ENCODE measurements around the gene BPIFB6. TPM values are rescaled to one million over a fixed set of nuclear protein-coding genes. Genes with fewer than 3 reads are reported as not detected.

The BPIFB6 gene
- total RNA-seq, 1 experiment from 2014 or later = not detected

DNA sequence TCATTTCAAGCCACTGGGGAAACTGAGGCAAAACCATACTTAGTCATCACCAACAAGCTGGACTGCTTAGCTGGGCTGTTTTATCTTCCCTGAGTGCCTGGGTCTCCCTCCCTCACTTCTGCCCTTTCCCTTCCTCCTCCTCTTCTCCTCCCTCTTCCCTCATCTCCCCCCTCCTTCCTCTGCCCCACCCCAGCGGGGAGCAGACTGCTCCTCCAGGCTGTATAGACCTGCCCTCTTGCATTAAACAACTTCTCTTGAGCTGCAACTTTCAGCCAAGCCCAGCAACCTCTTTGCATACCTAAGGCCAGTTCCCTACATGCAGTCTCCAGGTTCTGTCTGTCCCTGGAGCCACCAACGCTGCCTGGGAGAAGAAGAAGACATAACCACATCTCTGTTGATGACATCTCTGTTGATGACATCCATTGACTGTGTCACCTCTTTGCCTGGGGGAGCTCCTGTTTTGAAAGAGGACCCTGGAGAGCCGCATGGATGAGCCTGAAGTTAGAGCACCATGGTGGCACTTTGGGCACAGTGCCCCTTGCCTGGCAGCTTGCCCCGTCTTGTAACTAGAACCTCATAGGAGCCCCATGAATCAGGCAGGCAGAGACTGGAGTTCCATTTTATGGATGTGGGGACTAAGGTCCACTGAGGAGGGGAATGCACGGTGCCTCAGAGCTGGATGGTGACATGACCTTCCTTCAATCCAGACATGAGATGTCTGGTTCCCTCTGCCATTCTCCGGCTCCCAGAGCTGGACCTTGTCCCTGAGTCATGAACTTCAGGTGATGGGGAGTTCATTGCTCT is 7.8 kb upstream of the BPIFB6 start:
- in situ Hi-C loops (cut with HindIII; ENCODE audit: low pct_unique_long_range_greater_than_20kb, low sequenced_read_pairs) = no loop called here
- no peak for DNase-seq (ENCODE audit: low read depth, low spot score)

DNA sequence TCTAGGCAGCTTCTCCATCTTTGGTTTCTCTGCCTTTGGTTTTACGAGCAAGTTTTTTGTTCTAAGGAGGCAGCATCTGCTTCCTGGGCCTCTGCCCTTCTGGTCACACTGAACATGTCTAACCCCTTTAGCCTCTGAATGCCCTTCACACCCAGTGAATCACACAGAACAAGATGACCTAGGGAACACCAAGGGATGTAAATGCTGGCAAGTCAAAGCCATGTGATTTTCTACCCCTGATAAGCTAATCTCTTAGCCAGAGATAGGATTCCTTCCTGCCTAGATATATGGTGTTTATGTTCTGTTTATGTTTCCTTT is 7.2 kb upstream of the BPIFB6 start:
- in situ Hi-C loops (cut with HindIII; ENCODE audit: low pct_unique_long_range_greater_than_20kb, low sequenced_read_pairs) = no loop called here
- DNase-seq (ENCODE audit: low read depth, low spot score) = no peak

DNA sequence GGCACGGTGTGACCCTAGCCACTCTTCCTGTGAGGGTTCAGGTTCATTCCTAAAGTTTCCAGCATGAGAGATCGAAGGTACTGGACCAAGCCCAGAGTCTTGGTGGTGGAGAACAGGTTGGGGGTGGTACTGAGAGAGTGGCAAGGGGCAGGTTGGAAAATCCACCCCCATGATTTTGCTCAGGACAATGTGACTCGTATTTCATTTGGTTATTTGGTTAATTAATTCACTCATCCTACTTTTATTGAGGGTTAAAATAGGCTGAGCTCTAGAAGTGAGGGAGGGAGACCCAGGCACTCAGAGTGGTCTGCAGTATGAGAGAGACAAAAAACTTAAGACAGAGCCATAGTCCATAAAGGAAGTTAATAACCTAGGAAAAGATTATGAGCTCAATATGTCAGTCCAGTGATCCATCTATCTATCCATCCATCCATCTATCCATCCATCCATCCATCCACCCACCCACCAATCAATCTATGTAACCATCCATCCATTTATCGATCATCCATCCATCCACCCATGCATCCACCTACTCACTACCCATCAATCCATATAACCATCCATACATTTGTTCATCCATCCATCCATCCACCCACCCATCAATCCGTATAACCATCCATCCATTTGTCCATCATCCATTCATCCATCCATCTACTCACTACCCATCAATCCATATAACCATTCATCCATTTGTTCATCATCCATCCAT is 6.7 kb upstream of the BPIFB6 start:
- no peak for DNase-seq (ENCODE audit: low read depth, low spot score)
- in situ Hi-C loops (cut with HindIII; ENCODE audit: low pct_unique_long_range_greater_than_20kb, low sequenced_read_pairs) = no loop called here

DNA sequence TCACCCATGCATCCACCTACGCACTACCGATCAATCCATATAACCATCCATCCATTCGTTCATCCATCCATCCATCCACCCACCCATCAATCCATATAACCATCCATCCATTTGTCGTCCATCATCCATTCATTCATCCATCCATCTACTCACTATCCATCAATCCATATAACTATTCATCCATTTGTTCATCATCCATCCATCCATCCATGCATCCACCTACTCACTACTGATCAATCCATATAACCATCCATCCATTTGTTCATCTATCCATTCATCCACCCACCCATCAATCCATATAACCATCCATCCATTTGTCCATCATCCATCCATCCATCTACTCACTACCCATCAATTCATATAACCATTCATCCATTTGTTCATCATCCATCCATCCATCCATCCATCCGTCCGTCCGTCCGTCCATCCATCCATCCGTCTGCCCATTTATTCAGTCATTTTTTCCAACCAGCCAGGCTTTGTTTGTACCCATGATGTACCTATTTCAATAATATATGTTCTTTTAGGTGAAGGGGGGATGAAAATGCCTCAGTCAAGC is 6.1 kb upstream of the BPIFB6 start:
- DNase-seq (ENCODE audit: low read depth, low spot score) = no peak
- in situ Hi-C loops (cut with HindIII; ENCODE audit: low pct_unique_long_range_greater_than_20kb, low sequenced_read_pairs) = no loop called here

DNA sequence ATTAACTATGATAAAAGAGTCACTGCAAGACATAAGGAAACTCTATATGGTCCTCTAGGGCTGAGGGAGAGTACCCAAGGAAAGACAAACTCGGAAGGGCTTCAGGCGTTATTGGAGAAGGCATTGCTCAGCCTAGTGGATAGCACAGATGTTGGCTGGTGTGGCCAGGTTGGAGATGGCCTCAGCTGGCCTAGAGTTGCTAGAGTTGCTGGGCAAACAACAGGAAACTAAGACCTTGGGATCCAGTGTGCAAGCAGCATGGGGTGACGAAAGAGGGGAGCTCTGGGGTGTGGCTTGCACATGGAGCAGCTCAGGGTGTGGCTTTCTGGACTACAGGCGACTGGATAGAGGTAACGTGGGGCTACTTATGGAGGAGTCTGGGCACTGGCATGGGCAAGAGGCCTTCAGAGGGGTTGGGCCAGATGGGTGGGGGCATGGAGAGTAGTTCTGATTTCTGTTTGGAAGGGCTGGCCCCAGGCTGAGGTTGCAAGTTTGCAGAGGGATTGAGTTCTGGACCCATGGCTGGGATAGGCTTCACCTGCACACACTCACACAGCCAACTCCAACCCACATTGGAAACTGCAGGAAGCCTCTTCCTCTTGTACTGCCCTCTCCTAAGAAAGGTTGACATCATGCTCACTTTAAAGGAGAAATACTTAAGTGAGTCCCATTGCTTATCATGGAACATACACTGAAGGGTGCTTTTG is 5.2 kb upstream of the BPIFB6 start:
- DNase-seq (ENCODE audit: low read depth, low spot score) = no peak
- in situ Hi-C loops (cut with HindIII; ENCODE audit: low pct_unique_long_range_greater_than_20kb, low sequenced_read_pairs) = no loop called here

GRCh38 chr20:33026779-33027759 is 4.4 kb upstream of the BPIFB6 start:
- no peak for DNase-seq (ENCODE audit: low read depth, low spot score)
- in situ Hi-C loops (cut with HindIII; ENCODE audit: low pct_unique_long_range_greater_than_20kb, low sequenced_read_pairs) = no loop called here

DNA sequence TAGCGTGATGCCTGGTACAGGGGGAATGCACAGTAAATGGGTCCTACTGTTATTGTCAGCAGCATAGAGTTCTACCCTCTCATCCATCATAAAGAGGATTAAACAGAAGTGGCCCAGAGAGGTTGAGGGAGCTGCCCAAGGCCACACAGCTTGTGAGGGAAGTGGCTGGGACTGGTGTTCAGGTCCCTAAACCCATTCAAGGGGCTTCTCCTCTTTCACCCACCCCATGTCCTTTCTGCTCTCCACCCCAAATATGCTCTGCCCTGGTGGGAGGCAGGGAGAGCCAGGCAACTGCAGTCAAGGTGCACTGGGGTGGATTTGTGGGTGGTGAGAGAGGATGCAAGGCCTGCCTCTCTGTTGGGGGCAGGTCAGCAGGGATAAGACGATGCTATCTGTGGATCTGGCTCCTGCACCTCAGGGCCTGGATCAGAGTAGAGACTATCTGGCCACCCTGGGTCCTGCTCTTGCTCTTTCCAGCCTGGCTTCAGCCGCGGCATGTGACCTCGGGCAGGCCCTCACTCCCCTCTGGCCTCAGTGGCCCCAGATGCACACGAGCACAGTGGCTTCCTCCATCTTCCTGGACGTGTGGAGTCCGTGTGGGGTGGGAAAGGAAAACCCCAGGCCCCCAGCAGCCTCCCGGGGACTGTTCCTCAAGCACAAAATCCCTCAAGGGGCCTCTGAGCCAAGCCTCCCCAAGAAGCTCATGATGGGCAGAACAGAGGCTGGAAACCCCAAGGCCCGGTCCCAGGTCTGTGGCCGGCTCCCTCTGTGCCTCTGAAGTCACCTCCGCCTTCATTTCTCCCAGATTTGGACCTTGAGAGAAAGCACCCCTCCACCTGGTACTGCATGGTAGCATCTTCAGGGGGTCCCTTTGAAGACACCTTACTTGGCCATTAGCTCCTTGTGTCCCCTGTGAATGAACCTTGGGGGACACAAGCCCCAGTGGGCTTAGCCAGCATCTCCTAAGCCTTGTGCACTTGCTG is 3.4 kb upstream of the BPIFB6 start:
- no peak for DNase-seq (ENCODE audit: low read depth, low spot score)
- in situ Hi-C loops (cut with HindIII; ENCODE audit: low pct_unique_long_range_greater_than_20kb, low sequenced_read_pairs) = no loop called here

- DNase-seq (ENCODE audit: low read depth, low spot score) = no peak
- in situ Hi-C loops (cut with HindIII; ENCODE audit: low pct_unique_long_range_greater_than_20kb, low sequenced_read_pairs) = no loop called here
Measured at GRCh38 chr20:33028875-33029274, 2.6 kb upstream of the BPIFB6 start.

DNA sequence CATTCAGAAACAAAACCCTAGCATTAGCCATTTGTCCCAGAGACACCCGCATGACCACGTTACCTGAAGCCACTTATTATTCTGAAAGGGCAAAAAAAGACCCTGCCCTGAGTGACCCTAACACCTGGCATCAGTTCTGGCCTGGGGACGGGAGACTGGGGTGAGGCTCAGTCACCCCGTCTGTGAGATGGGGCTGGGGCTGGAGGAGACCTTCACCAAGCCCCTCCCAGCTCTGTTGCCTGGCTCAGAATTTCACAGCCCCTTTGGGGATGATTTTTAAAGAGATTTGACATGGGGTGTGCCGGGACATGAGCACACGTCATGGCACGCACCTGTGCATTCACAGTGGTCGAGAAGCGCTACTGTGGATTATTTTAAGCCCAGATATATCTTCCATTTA is 1.4 kb upstream of the BPIFB6 start:
- no peak for DNase-seq (ENCODE audit: low read depth, low spot score)
- in situ Hi-C loops (cut with HindIII; ENCODE audit: low pct_unique_long_range_greater_than_20kb, low sequenced_read_pairs) = no loop called here

DNA sequence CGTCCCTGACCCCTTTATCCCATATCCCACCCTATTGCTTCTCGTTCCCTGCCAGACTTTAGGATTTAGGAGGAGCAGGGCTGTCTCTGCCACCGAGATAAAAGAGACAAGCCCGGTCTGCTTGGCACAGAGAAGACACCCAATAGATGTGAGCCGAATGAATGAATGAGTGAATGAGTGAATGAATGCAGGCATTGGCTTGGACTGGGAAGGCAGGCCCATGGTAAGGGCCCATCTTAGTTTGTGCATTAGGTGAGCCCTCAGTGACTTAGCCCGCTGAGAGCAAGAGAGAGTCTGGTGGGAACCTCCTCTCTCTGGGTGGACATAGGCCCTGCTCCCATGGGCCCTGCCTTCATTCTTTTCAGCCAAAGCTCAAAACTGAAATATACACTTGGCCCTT is 879 bp upstream of the BPIFB6 start:
- in situ Hi-C loops (cut with HindIII; ENCODE audit: low pct_unique_long_range_greater_than_20kb, low sequenced_read_pairs) = no loop called here
- no peak for DNase-seq (ENCODE audit: low read depth, low spot score)

DNA sequence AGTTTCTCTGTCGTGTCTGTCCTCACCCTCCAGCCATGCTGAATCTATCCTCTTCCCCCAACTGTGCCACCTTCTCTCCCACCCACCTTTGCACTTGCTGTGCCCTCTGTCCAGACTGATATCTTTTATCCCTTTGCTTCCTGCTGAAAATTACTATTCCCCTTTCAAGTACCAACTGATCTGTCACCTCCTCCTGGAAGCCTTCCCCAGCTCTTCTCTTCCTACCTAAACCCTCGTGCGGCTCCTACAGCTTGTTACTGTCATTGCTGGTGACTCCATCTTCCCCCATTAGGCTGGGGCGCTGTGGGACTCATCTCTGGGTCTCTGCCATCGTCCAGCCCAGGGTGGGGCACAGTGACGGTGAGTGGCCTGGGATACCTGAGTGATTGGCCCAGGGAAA is 1.1 kb downstream of the BPIFB6 start:
- DNase-seq (ENCODE audit: low read depth, low spot score) = no peak
- in situ Hi-C loops (cut with HindIII; ENCODE audit: low pct_unique_long_range_greater_than_20kb, low sequenced_read_pairs) = no loop called here

DNA sequence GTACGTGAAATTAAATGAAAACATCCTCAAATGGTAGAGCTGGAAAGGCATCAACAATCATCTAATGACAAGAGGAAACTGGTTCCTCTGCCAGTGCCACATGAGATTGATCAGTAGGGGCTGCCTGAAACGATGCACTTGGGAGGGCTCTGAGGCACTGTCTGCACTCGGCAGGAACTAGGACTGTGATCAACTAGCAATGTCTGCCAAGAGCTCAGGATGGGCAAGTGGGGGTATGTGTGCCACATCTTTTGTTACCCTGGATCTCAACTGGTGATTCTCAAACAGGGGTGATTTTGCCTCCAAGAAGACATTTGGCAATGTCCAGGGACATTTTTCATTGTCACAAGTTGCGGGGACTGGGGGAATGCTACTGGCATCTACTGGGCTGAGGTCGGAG is 1.9 kb downstream of the BPIFB6 start:
- no peak for DNase-seq (ENCODE audit: low read depth, low spot score)
- in situ Hi-C loops (cut with HindIII; ENCODE audit: low pct_unique_long_range_greater_than_20kb, low sequenced_read_pairs) = no loop called here

DNA sequence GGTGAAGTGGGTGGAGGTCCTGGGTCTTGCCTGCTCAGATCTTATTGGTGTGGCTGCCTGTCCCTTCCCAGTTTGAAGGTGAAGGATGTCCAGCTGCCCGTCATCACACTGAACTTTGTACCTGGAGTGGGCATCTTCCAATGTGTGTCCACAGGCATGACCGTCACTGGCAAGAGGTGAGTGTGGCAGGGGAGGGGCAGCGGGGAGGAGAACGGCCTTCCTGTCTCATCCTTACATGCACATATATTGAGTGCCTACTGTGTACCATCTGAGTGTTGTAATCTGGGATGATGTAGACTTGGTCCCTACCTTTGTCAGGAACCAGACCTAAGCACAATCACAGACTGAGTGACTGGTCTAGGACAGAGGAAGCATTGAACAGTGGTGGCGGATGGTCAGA is 2.7 kb downstream of the BPIFB6 start:
- DNase-seq (ENCODE audit: low read depth, low spot score) = no peak
- in situ Hi-C loops (cut with HindIII; ENCODE audit: low pct_unique_long_range_greater_than_20kb, low sequenced_read_pairs) = no loop called here

GRCh38 chr20:33034901-33035492 is 3.5 kb downstream of the BPIFB6 start:
- DNase-seq (ENCODE audit: low read depth, low spot score) = no peak
- in situ Hi-C loops (cut with HindIII; ENCODE audit: low pct_unique_long_range_greater_than_20kb, low sequenced_read_pairs) = no loop called here

- no peak for DNase-seq (ENCODE audit: low read depth, low spot score)
- in situ Hi-C loops (cut with HindIII; ENCODE audit: low pct_unique_long_range_greater_than_20kb, low sequenced_read_pairs) = no loop called here
Measured at GRCh38 chr20:33037456-33037855, 6.0 kb downstream of the BPIFB6 start.

DNA sequence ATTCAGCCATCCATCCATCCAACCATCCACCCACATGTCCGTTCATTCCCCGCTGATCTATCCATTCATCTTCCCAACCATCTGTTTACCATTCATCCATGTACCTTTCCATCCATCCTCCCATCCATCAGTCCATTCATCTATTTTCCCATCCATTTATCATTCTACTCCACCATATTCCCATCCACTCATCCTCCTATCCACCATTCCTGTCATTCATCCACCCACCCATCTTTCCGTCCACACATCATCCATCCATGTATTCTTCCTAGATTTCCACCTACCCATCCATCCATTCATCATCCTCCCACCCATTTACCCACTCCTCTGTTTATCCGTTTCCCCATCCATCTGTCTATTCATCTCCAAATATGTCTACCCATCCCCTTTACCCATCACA is 6.8 kb downstream of the BPIFB6 start:
- no peak for DNase-seq (ENCODE audit: low read depth, low spot score)
- in situ Hi-C loops (cut with HindIII; ENCODE audit: low pct_unique_long_range_greater_than_20kb, low sequenced_read_pairs) = no loop called here

All from SK-MEL-5 (cell line).